Left lung (tissue), 10 donors: Measurements from ENCODE around the gene L3MBTL2. TPM values are rescaled to one million over a fixed set of nuclear protein-coding genes. Genes with fewer than 3 reads are reported as not detected.

ENCODE experiments used
- ATAC-seq: fragments of 200-7000 bp; cut with Tn5 transposase; one replicate; pipeline ENCODE4 v1.9.1; 2020; ENCODE audit warnings: moderate library complexity
- DNase-seq, 4 donors: peaks; one replicate each; pipeline ENCODE4 v3.0.0-alpha.2; 2013 to 2020
- H3K27ac ChIP-seq, 2 donors: fragments of 200-600 bp; sonication (generic) in 1 of 2; one replicate each; pipeline versions ENCODE4 v1.5.0 to v1.8.0; 2020 to 2021
- H3K27me3 ChIP-seq, 2 donors: fragments of 200-600 bp; sonication (generic) in 1 of 2; one replicate each; pipeline versions ENCODE4 v1.5.0 to v1.8.0; 2020 to 2021
- H3K36me3 ChIP-seq, 2 donors: fragments of 200-600 bp; sonication (generic) in 1 of 2; one replicate each; pipeline versions ENCODE4 v1.5.0 to v1.8.0; 2020 to 2021
- H3K4me1 ChIP-seq, 2 donors: fragments of 200-600 bp; one replicate each; pipeline ENCODE4 v1.8.0; 2021
- H3K4me3 ChIP-seq, 2 donors: fragments of 200-600 bp; sonication (generic) in 1 of 2; one replicate each; pipeline versions ENCODE4 v1.5.0 to v1.8.0; 2020 to 2021; ENCODE audit warnings: mild to moderate bottlenecking in 1 of 2
- H3K9me3 ChIP-seq, 2 donors: fragments of 200-600 bp; sonication (generic) in 1 of 2; one replicate each; pipeline versions ENCODE4 v1.5.0 to v1.8.0; 2020 to 2021
- CTCF ChIP-seq, 2 donors: fragments of 200-600 bp; sonication (generic) in 1 of 2; IDR thresholded peaks; one replicate each; pipeline versions ENCODE4 v1.5.0 to v1.8.0; 2021; ENCODE audit warnings: antibody characterized with exemption in 2 of 2
- intact Hi-C, 2 donors: fragments of 100-400 bp; cut with DNase I; formaldehyde crosslinking; loops; one replicate each; pipeline versions ENCODE4 v1.11.2 to v1.14.2; 2022
- polyA plus RNA-seq, 6 donors: library from polyadenylated mRNA; unstranded; fragments of 120-200 nt; gene quantifications; one replicate each; pipeline ENCODE4 v1.2.1, GENCODE V29; 2013; ENCODE audit not compliant: insufficient read length in 6 of 6
- total RNA-seq, 2 donors: library from RNA; stranded (reverse); fragmentation: NEBNext Ultra II Directional; extraction: Animal tissue kit (Norgen Biotek cat#: 25700); gene quantifications; one replicate each; pipeline ENCODE4 v1.2.1, GENCODE V29; 2021
- donor health status: DM: no; HTN: yes; CAD: no.
- donor health status: DM: no; HTN: no; CAD: no.

The L3MBTL2 gene
- total and polyA plus RNA-seq, 8 donors = 21.8 to 25.9 (median 23.4) TPM

GRCh38 chr22:41222846-41223507, 17.9 kb downstream of the L3MBTL2 start:
- no peak for DNase-seq
- TF ChIP-seq CTCF (IDR thresholded peaks at IDR 0.05) = no peak
- no peak for ATAC-seq
- no peaks in the 10 kb centered on the region for H3K27me3 ChIP-seq
- no peak overlapping the region for H3K27ac ChIP-seq
- H3K9me3 ChIP-seq = no peaks in the 10 kb centered on the region
- intact Hi-C loops = no loop called here
- H3K4me1 ChIP-seq = peaks cover 4 to 17% of the 10 kb centered on the region in 2 donors
- H3K36me3 ChIP-seq = peaks cover 0 to 91% of the 10 kb centered on the region in 2 donors
- H3K4me3 ChIP-seq = no peak overlapping the region

- intact Hi-C loops = no loop called here
- H3K4me3 ChIP-seq = no peak overlapping the region
- peaks cover 0 to 96% of the 10 kb centered on the region in 2 donors for H3K36me3 ChIP-seq
- H3K27ac ChIP-seq = no peak overlapping the region
- TF ChIP-seq CTCF (IDR thresholded peaks at IDR 0.05) = no peak
- H3K9me3 ChIP-seq = no peaks in the 10 kb centered on the region
- DNase-seq = no peak
- H3K4me1 ChIP-seq = peaks cover 0 to 11% of the 10 kb centered on the region in 2 donors
- no peaks in the 10 kb centered on the region for H3K27me3 ChIP-seq
- no peak for ATAC-seq
Observed at GRCh38 chr22:41223535-41223934, 18.4 kb downstream of the L3MBTL2 start.

- DNase-seq = peak in 1 of 4 donors; percentile 69
- peaks cover 0 to 16% of the 10 kb centered on the region in 2 donors for H3K4me1 ChIP-seq
- peak; percentile 82 for ATAC-seq
- intact Hi-C loops = no loop called here
- H3K36me3 ChIP-seq = peaks cover 0 to 86% of the 10 kb centered on the region in 2 donors
- no peaks in the 10 kb centered on the region for H3K27me3 ChIP-seq
- H3K9me3 ChIP-seq = no peaks in the 10 kb centered on the region
- H3K27ac ChIP-seq = no peak overlapping the region
- no peak for TF ChIP-seq CTCF (IDR thresholded peaks at IDR 0.05)
- no peak overlapping the region for H3K4me3 ChIP-seq
Observed at GRCh38 chr22:41226723-41227655, 21.9 kb downstream of the L3MBTL2 start.

GRCh38 chr22:41229215-41229614, 24.1 kb downstream of the L3MBTL2 start:
- Histone ChIP-seq H3K9me3 (no peaks in the 10 kb centered on the region), H3K4me3 (no peak overlapping the region), H3K27me3 (no peaks in the 10 kb centered on the region), H3K4me1 (peaks cover 0 to 16% of the 10 kb centered on the region in 2 donors), H3K27ac (no peak overlapping the region), H3K36me3 (peaks cover 0 to 63% of the 10 kb centered on the region in 2 donors)
- no peak for TF ChIP-seq CTCF (IDR thresholded peaks at IDR 0.05)
- ATAC-seq (no peak), DNase-seq (no peak)
- intact Hi-C loops = no loop called here
